Natural killer cell (primary cell): ENCODE measurements around the gene ADAMTS4. TPM values are rescaled to one million over a fixed set of nuclear protein-coding genes. Genes with fewer than 3 reads are reported as not detected.

Source experiments
- ATAC-seq, 3 donors: fragments of 150-1000 bp in 2 of 3; fragments of 200-7000 bp in 1 of 3; cut with Tn5 transposase; 1 replicate in 1 of 3; 2 replicates in 2 of 3; pipeline ENCODE4 v1.10.0; 2021; ENCODE audit warnings: mild to moderate bottlenecking in 2 of 3, moderate library complexity in 2 of 3
- DNase-seq, 2 donors: peaks; one replicate each; pipeline versions ENCODE4 v3.0.0 to v3.0.0-alpha.2; 2013 to 2021; ENCODE audit warnings: mixed read lengths in 1 of 2
- H3K27ac ChIP-seq: one replicate; pipeline ENCODE4 v1.5.1; 2013; ENCODE audit warnings: mild to moderate bottlenecking, low read length
- H3K27me3 ChIP-seq: one replicate; pipeline ENCODE4 v1.6.1; 2013; ENCODE audit warnings: low read length; ENCODE audit not compliant: control insufficient read depth, insufficient read depth
- H3K36me3 ChIP-seq: one replicate; pipeline ENCODE4 v1.6.1; 2013; ENCODE audit warnings: low read length; ENCODE audit not compliant: control insufficient read depth, insufficient read depth
- H3K4me1 ChIP-seq: one replicate; pipeline ENCODE4 v1.6.1; 2013; ENCODE audit warnings: low read length; ENCODE audit not compliant: control insufficient read depth, insufficient read depth
- H3K4me3 ChIP-seq: one replicate; pipeline ENCODE4 v1.5.1; 2013; ENCODE audit warnings: low read length
- H3K9me3 ChIP-seq: one replicate; pipeline ENCODE4 v1.6.1; 2013; ENCODE audit warnings: low read length; ENCODE audit not compliant: control insufficient read depth, insufficient read depth
- H3K27ac Mint-ChIP-seq, 2 donors: one replicate each; pipeline ENCODE4 v1.8.0; 2022; ENCODE audit warnings: mild to moderate bottlenecking in 2 of 2, mixed read lengths in 2 of 2, moderate library complexity in 1 of 2
- H3K27me3 Mint-ChIP-seq, 2 donors: one replicate each; pipeline ENCODE4 v1.8.0; 2022; ENCODE audit warnings: low read depth in 2 of 2, mixed read lengths in 2 of 2
- H3K36me3 Mint-ChIP-seq: one replicate; pipeline ENCODE4 v1.8.0; 2022; ENCODE audit warnings: mixed read lengths
- H3K4me1 Mint-ChIP-seq, 2 donors: one replicate each; pipeline ENCODE4 v1.8.0; 2022; ENCODE audit warnings: mixed read lengths in 2 of 2
- H3K4me3 Mint-ChIP-seq: one replicate; pipeline ENCODE4 v1.8.0; 2022; ENCODE audit warnings: mild to moderate bottlenecking, moderate library complexity, mixed read lengths
- H3K9me3 Mint-ChIP-seq, 2 donors: one replicate each; pipeline ENCODE4 v1.8.0; 2022; ENCODE audit warnings: mixed read lengths in 2 of 2
- CTCF ChIP-seq: fragments of 200-600 bp; IDR thresholded peaks from one replicate; pipeline ENCODE4 v1.8.0; 2022; ENCODE audit warnings: antibody characterized with exemption
- WGBS: methylation state at CpG from one replicate; pipeline ENCODE4 v1.1.7; 2013; ENCODE audit warnings: missing lambda C conversion rate; ENCODE audit not compliant: insufficient coverage; 5-methylcytosine and 5-hydroxymethylcytosine counted together
- intact Hi-C: fragments of 100-400 bp; cut with micrococcal nuclease; formaldehyde crosslinking; loops from one replicate; pipeline ENCODE4 v1.14.2; 2022
- total RNA-seq, 4 donors: library from RNA; stranded (reverse); fragments of 120-200 nt in 1 of 4; gene quantifications; one replicate each; pipeline versions ENCODE4 v1.2.3 to v1.2.4, GENCODE V29; 2013 to 2022

Gene ADAMTS4
- total RNA-seq, 3 donors from 2014 or later (not counting 1 experiment from before 2014, with no cell fraction given): 0.14 to 0.20 (median 0.14) TPM

GRCh38 chr1:161139766-161140165, 59.1 kb downstream of the ADAMTS4 start:
- no peak overlapping the region for H3K4me3 Mint-ChIP-seq
- peak in 1 of 2 donors; percentile 71 for DNase-seq
- Histone ChIP-seq H3K27me3 (no peaks in the 10 kb centered on the region), H3K36me3 (no peaks in the 10 kb centered on the region), H3K4me3 (no peak overlapping the region), H3K27ac (no peak overlapping the region), H3K4me1 (no peaks in the 10 kb centered on the region), H3K9me3 (no peaks in the 10 kb centered on the region)
- intact Hi-C loops: no loop called here
- H3K4me1 Mint-ChIP-seq: peaks cover 0 to 16% of the 10 kb centered on the region in 2 donors
- H3K9me3 Mint-ChIP-seq: no peaks in the 10 kb centered on the region
- H3K27ac Mint-ChIP-seq: no peak overlapping the region
- TF ChIP-seq CTCF: peak; percentile 42
- no peaks in the 10 kb centered on the region for H3K36me3 Mint-ChIP-seq
- WGBS: no CpG with 5 or more reads among the region's 1 CpG
- ATAC-seq: peak in 2 of 3 donors; percentile 34 to 44
- no peaks in the 10 kb centered on the region for H3K27me3 Mint-ChIP-seq

- no peak for DNase-seq
- no peak for ATAC-seq
- 86% methylated on average over 1 of the region's 1 CpG for WGBS
- no peaks in the 10 kb centered on the region for H3K36me3 Mint-ChIP-seq
- no peak for TF ChIP-seq CTCF
- H3K4me1 Mint-ChIP-seq: peaks cover 0 to 16% of the 10 kb centered on the region in 2 donors
- Histone ChIP-seq H3K36me3 (no peaks in the 10 kb centered on the region), H3K4me3 (no peak overlapping the region), H3K27ac (no peak overlapping the region), H3K27me3 (no peaks in the 10 kb centered on the region), H3K4me1 (peaks cover 8% of the 10 kb centered on the region), H3K9me3 (no peaks in the 10 kb centered on the region)
- no peaks in the 10 kb centered on the region for H3K27me3 Mint-ChIP-seq
- H3K27ac Mint-ChIP-seq: no peak overlapping the region
- intact Hi-C loops: no loop called here
- no peaks in the 10 kb centered on the region for H3K9me3 Mint-ChIP-seq
- H3K4me3 Mint-ChIP-seq: no peak overlapping the region
Measured at GRCh38 chr1:161138431-161138830, 60.4 kb downstream of the ADAMTS4 start.

- no peak overlapping the region for H3K4me3 ChIP-seq
- no peaks in the 10 kb centered on the region for H3K36me3 ChIP-seq
- H3K9me3 ChIP-seq: no peaks in the 10 kb centered on the region
- H3K4me1 ChIP-seq: peaks cover 12% of the 10 kb centered on the region
- intact Hi-C loops: no loop called here
- Mint-ChIP-seq H3K27me3 (no peaks in the 10 kb centered on the region), H3K27ac (no peak overlapping the region), H3K4me3 (no peak overlapping the region), H3K4me1 (peaks cover 0 to 16% of the 10 kb centered on the region in 2 donors), H3K9me3 (no peaks in the 10 kb centered on the region), H3K36me3 (no peaks in the 10 kb centered on the region)
- 94% methylated on average over 3 of the region's 3 CpGs for WGBS
- H3K27ac ChIP-seq: no peak overlapping the region
- ATAC-seq: no peak
- no peak for TF ChIP-seq CTCF
- no peaks in the 10 kb centered on the region for H3K27me3 ChIP-seq
- DNase-seq: no peak
Measured at GRCh38 chr1:161137881-161138280, 61.0 kb downstream of the ADAMTS4 start.

Other genes starting within 250 kb of the ADAMTS4 start
- not detected for gene ITLN2, start 244.2 kb downstream of the ADAMTS4 start, total RNA-seq
- gene F11R, start 177.9 kb downstream of the ADAMTS4 start, total RNA-seq: 10 to 100 TPM; 27.8 to 34.6 (median 30.2) TPM
- gene TSTD1, start 160.1 kb downstream of the ADAMTS4 start, total RNA-seq: 10 to 100 TPM; 31.8 to 36.3 (median 34.3) TPM
- 100 to 1,000 TPM; 113 to 121 (median 114) TPM for gene USF1, start 153.1 kb downstream of the ADAMTS4 start, total RNA-seq
- gene ARHGAP30, start 129.2 kb downstream of the ADAMTS4 start, total RNA-seq: 100 to 1,000 TPM; 246 to 310 (median 272) TPM
- gene NECTIN4, start 109.5 kb downstream of the ADAMTS4 start, total RNA-seq: under 1 TPM in 2 of 3 donors, not detected in 1; 0.07 to 0.09 TPM
- under 1 TPM in 2 of 3 donors, not detected in 1; 0.49 to 0.50 TPM for gene KLHDC9, start 100.7 kb downstream of the ADAMTS4 start, total RNA-seq
- 10 to 100 TPM; 31.6 to 40.0 (median 35.0) TPM for gene PFDN2, start 81.0 kb downstream of the ADAMTS4 start, total RNA-seq
- 10 to 100 TPM; 26.5 to 31.7 (median 31.6) TPM for gene NIT1, start 80.9 kb downstream of the ADAMTS4 start, total RNA-seq
- gene DEDD, start 66.4 kb downstream of the ADAMTS4 start, total RNA-seq: 10 to 100 TPM; 40.6 to 44.0 (median 43.0) TPM
- gene UFC1, start 45.1 kb downstream of the ADAMTS4 start, total RNA-seq: 100 to 1,000 TPM; 109 to 155 (median 117) TPM
- gene USP21, start 39.6 kb downstream of the ADAMTS4 start, total RNA-seq: 10 to 100 TPM; 31.6 to 40.3 (median 35.3) TPM
- gene PPOX, start 32.6 kb downstream of the ADAMTS4 start, total RNA-seq: 10 to 100 TPM; 45.5 to 66.3 (median 57.4) TPM
- gene B4GALT3, start 21.5 kb downstream of the ADAMTS4 start, total RNA-seq: 10 to 100 TPM; 58.4 to 62.2 (median 59.4) TPM
- 10 to 100 TPM; 74.7 to 88.8 (median 84.7) TPM for gene NDUFS2, start 3.3 kb upstream of the ADAMTS4 start, total RNA-seq
- 100 to 1,000 TPM; 226 to 281 (median 259) TPM for gene FCER1G, start 16.2 kb upstream of the ADAMTS4 start, total RNA-seq
- gene APOA2, start 24.6 kb upstream of the ADAMTS4 start, total RNA-seq: not detected
- 10 to 100 TPM; 16.6 to 23.6 (median 22.8) TPM for gene TOMM40L, start 27.0 kb upstream of the ADAMTS4 start, total RNA-seq
- gene NR1I3, start 39.1 kb upstream of the ADAMTS4 start, total RNA-seq: not detected
- gene PCP4L1, start 59.7 kb upstream of the ADAMTS4 start, total RNA-seq: not detected
- 1 to 10 TPM; 4.6 to 9.0 (median 8.7) TPM for gene MPZ, start 110.9 kb upstream of the ADAMTS4 start, total RNA-seq
- 10 to 100 TPM; 74.5 to 97.3 (median 86.0) TPM for gene SDHC, start 115.3 kb upstream of the ADAMTS4 start, total RNA-seq
- not detected for gene CFAP126, start 168.8 kb upstream of the ADAMTS4 start, total RNA-seq